ENCODE data around the gene AVEN. TPM values are rescaled to one million over a fixed set of nuclear protein-coding genes. Genes with fewer than 3 reads are reported as not detected.
"Not testable (repeated sequence)": the region's sequence is repeated elsewhere in the genome, so short reads cannot be mapped to it uniquely, and the experiment has no call there.

AVEN gene
- total and polyA plus RNA-seq, 4 donors, result 8.1 to 21.8 (median 17.1) TPM

DNA sequence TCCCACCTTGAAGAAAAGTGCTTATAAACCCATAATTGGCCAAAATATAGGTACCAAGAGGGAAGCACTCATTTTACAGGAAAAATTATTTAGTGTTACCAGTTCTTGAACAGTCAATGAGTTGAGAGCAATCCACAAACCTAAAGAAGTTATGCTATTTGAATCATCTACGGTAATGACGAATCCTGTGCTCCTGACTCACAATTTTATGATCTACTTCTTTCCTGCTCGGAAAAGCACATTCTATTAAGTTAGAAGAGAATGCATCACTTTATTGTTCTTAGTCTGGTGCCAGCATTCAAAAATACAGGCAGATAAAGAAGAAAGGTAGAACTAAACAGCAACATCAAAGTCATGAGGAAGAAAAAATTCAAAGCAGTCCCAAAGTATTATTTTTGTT lies 37.5 kb downstream of the AVEN start:
- Histone ChIP-seq H3K4me1 (ENCODE audit: control insufficient read depth, insufficient read depth, low read length) (no peaks in the 10 kb centered on the region), H3K27ac (ENCODE audit: low read depth, low read length) (no peak overlapping the region), H3K27me3 (ENCODE audit: control insufficient read depth, insufficient read depth, low read length) (no peaks in the 10 kb centered on the region), H3K9me3 (ENCODE audit: control insufficient read depth, insufficient read depth, low read length) (no peaks in the 10 kb centered on the region), H3K36me3 (ENCODE audit: control insufficient read depth, insufficient read depth, low read length) (no peaks in the 10 kb centered on the region), H3K4me3 (ENCODE audit: low read depth, low read length) (no peak overlapping the region)
- no CpG with 5 or more reads among the region's 3 CpGs for WGBS (ENCODE audit: insufficient coverage)
- no peak for DNase-seq (ENCODE audit: low read depth in 4 of 6, low spot score in 6 of 6)

DNA sequence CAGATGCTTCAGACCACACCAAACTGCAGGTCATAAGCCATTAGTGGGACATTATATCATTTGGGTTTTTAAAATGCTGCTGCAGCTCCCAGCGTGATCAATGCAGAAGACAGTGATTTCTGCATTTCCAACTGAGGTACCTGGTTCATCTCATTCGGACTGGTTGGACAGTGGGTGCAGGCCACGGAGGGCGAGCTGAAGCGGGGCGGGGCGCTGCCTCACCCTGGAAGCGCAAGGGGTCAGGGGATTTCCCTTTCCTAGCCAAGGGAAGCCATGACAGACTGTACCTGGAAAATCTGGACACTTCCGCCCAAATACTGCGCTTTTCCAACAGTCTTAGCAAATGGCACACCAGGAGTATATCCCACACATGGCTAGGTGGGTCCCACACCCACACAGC lies 43.3 kb downstream of the AVEN start:
- 97% methylated on average over 10 of the region's 10 CpGs for WGBS (ENCODE audit: insufficient coverage)
- H3K36me3 ChIP-seq (ENCODE audit: control insufficient read depth, insufficient read depth, low read length); DNase-seq (ENCODE audit: low read depth in 4 of 6, low spot score in 6 of 6): not testable (repeated sequence)

DNA sequence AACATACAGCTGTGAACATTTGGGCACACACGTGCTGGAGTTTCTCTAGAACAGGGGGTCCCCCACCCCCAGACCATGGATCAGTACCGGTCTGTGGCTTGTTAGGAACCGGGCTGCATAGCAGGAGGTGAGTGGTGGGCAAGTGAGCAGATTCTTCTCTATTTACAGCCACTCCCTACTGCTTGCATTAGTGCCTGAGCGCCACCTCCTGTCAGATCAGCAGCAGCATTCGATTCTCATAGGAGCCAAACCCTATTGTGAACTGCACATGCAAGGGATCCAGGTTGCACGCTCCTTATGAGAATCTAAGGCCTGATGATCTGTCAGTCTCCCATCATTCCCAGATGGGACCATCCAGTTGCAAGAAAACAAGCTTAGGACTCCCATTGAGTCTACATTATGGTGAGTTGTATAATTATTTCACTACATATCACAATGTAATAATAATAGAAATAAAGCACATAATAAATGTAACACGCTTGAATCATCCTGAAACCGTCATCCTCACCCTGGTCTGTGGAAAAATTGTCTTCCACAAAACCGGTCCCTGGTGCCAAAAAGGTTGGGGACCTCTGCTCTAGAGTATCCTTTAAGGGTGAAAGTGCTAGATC lies 44.9 kb downstream of the AVEN start:
- no peak for DNase-seq (ENCODE audit: low read depth in 4 of 6, low spot score in 6 of 6)
- Histone ChIP-seq H3K27ac (ENCODE audit: low read depth, low read length) (no peak overlapping the region), H3K9me3 (ENCODE audit: control insufficient read depth, insufficient read depth, low read length) (no peaks in the 10 kb centered on the region), H3K4me3 (ENCODE audit: low read depth, low read length) (no peak overlapping the region), H3K4me1 (ENCODE audit: control insufficient read depth, insufficient read depth, low read length) (no peaks in the 10 kb centered on the region), H3K27me3 (ENCODE audit: control insufficient read depth, insufficient read depth, low read length) (no peaks in the 10 kb centered on the region), H3K36me3 (ENCODE audit: control insufficient read depth, insufficient read depth, low read length) (no peaks in the 10 kb centered on the region)
- WGBS (ENCODE audit: insufficient coverage), result 81% methylated on average over 3 of the region's 9 CpGs

More for the DNA sequence above, 43.3 kb downstream of the AVEN start:
- H3K27ac ChIP-seq (ENCODE audit: low read depth, low read length); H3K4me1 ChIP-seq (ENCODE audit: control insufficient read depth, insufficient read depth, low read length); H3K27me3 ChIP-seq (ENCODE audit: control insufficient read depth, insufficient read depth, low read length); H3K4me3 ChIP-seq (ENCODE audit: low read depth, low read length); H3K9me3 ChIP-seq (ENCODE audit: control insufficient read depth, insufficient read depth, low read length): not testable (repeated sequence)

DNA sequence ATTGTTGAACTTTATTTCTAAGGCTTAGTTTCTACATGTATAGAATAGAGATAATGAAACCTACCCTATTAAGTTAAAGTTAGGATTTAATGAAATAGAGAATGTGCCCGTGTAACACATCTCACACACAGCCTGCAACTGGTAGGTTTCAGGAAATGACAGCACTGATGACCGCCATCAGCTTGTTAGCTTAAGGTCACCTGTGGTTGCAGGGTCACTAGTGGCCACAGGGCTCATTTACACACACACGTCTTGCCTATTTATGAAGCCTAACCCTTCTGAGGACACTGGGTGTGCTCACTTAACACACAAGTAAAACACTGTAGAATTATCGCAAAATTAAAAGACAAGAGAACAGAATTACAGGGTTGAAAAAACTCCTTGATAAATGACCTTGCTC lies 50.6 kb downstream of the AVEN start:
- Histone ChIP-seq H3K27me3 (ENCODE audit: control insufficient read depth, insufficient read depth, low read length) (no peaks in the 10 kb centered on the region), H3K9me3 (ENCODE audit: control insufficient read depth, insufficient read depth, low read length) (no peaks in the 10 kb centered on the region), H3K36me3 (ENCODE audit: control insufficient read depth, insufficient read depth, low read length) (no peaks in the 10 kb centered on the region), H3K27ac (ENCODE audit: low read depth, low read length) (no peak overlapping the region), H3K4me1 (ENCODE audit: control insufficient read depth, insufficient read depth, low read length) (no peaks in the 10 kb centered on the region), H3K4me3 (ENCODE audit: low read depth, low read length) (no peak overlapping the region)
- 100% methylated on average over 1 of the region's 4 CpGs for WGBS (ENCODE audit: insufficient coverage)
- DNase-seq (ENCODE audit: low read depth in 4 of 6, low spot score in 6 of 6), result no peak

DNA sequence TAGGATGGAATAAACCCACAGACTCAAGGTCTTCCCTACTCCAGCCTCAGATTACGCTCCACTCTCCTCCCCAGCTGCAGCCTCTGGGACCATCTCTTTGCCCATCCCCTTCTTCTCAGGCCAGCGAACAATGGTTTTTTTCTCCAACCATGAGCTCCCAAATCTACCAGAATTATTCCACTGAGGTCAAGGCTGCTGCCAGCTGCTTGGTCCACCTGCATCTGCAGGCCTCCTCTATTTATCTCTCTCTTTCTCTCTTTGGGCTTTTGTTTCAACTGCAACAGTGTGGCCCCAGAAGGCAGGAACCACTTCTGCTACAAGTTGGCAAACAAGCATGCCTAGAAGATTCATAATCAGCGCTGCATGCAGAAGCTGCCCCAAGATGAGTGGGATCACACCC lies 51.6 kb downstream of the AVEN start:
- 93% methylated on average over 3 of the region's 3 CpGs for WGBS (ENCODE audit: insufficient coverage)
- Histone ChIP-seq H3K9me3 (ENCODE audit: control insufficient read depth, insufficient read depth, low read length) (no peaks in the 10 kb centered on the region), H3K27me3 (ENCODE audit: control insufficient read depth, insufficient read depth, low read length) (no peaks in the 10 kb centered on the region), H3K36me3 (ENCODE audit: control insufficient read depth, insufficient read depth, low read length) (no peaks in the 10 kb centered on the region), H3K4me1 (ENCODE audit: control insufficient read depth, insufficient read depth, low read length) (no peaks in the 10 kb centered on the region), H3K4me3 (ENCODE audit: low read depth, low read length) (no peak overlapping the region), H3K27ac (ENCODE audit: low read depth, low read length) (no peak overlapping the region)
- no peak for DNase-seq (ENCODE audit: low read depth in 4 of 6, low spot score in 6 of 6)

DNA sequence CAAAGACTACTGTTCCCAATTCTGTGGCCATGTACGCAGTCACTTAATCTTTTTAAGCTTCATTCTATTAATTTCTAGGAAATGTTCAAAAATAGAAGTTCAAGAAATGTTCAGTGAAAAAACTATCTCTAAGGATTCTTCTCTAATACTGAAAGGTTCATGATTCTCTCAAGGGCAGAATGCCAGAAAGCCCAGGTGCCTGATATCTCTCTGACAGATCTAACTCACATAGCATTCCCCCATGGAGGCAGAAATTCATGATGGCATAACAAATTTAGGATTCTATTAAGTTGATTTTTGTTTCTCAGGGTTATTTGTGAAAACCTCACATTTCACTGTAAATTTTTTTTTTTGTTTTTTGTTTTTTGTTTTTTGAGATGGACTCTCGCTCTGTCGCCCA lies 53.3 kb downstream of the AVEN start:
- no CpG with 5 or more reads among the region's 3 CpGs for WGBS (ENCODE audit: insufficient coverage)
- no peak overlapping the region for H3K4me3 ChIP-seq (ENCODE audit: low read depth, low read length)

DNA sequence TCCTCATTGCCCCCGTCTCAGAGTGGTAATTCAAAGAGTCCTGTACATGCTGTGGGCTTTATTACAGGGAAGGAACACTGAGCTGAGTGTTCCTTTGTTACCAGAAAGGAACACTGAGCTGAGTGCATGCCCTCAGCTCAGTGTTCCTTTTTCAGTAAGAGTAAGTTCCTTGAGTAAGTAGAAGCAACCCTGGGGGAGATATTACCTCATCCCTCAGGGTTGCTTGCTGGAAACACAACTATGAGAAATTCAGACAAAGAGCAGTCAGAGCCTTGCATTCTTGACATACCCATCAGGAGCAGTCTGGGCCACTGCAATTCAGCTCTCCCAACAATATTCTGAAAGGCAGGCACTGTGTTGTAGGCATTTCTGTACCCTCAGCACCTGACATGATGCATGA lies 53.7 kb downstream of the AVEN start:
- Histone ChIP-seq H3K4me3 (ENCODE audit: low read depth, low read length) (no peak overlapping the region), H3K27ac (ENCODE audit: low read depth, low read length) (no peak overlapping the region), H3K4me1 (ENCODE audit: control insufficient read depth, insufficient read depth, low read length) (no peaks in the 10 kb centered on the region), H3K36me3 (ENCODE audit: control insufficient read depth, insufficient read depth, low read length) (no peaks in the 10 kb centered on the region), H3K27me3 (ENCODE audit: control insufficient read depth, insufficient read depth, low read length) (no peaks in the 10 kb centered on the region), H3K9me3 (ENCODE audit: control insufficient read depth, insufficient read depth, low read length) (no peaks in the 10 kb centered on the region)
- 38% methylated on average over 1 of the region's 1 CpG for WGBS (ENCODE audit: insufficient coverage)
- no peak for DNase-seq (ENCODE audit: low read depth in 4 of 6, low spot score in 6 of 6)

More for the DNA sequence above, 53.3 kb downstream of the AVEN start:
- Histone ChIP-seq H3K36me3 (ENCODE audit: control insufficient read depth, insufficient read depth, low read length) (no peaks in the 10 kb centered on the region), H3K9me3 (ENCODE audit: control insufficient read depth, insufficient read depth, low read length) (no peaks in the 10 kb centered on the region), H3K27ac (ENCODE audit: low read depth, low read length) (no peak overlapping the region), H3K27me3 (ENCODE audit: control insufficient read depth, insufficient read depth, low read length) (no peaks in the 10 kb centered on the region), H3K4me1 (ENCODE audit: control insufficient read depth, insufficient read depth, low read length) (no peaks in the 10 kb centered on the region)
- no peak for DNase-seq (ENCODE audit: low read depth in 4 of 6, low spot score in 6 of 6)

DNA sequence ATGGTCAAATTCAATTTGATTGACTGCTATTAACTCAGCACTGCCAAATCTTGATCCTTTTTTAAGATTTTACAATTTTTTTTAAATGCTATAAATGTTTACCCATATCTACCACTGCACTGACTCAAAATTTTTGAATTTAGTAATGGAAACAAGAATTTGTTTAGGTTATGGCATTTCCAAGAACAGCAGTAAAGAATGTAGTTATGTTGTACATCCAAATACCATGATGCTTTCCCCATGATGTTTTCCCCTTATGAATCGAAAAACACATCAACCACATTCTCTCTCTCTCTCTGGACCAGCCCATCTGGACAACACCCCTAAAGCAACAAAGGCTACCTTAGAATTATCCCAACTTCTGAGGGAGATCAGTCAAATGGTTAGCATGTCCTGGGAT lies 56.5 kb downstream of the AVEN start:
- Histone ChIP-seq H3K4me1 (ENCODE audit: control insufficient read depth, insufficient read depth, low read length) (no peaks in the 10 kb centered on the region), H3K4me3 (ENCODE audit: low read depth, low read length) (no peak overlapping the region), H3K36me3 (ENCODE audit: control insufficient read depth, insufficient read depth, low read length) (no peaks in the 10 kb centered on the region), H3K27me3 (ENCODE audit: control insufficient read depth, insufficient read depth, low read length) (no peaks in the 10 kb centered on the region), H3K27ac (ENCODE audit: low read depth, low read length) (no peak overlapping the region), H3K9me3 (ENCODE audit: control insufficient read depth, insufficient read depth, low read length) (no peaks in the 10 kb centered on the region)
- WGBS (ENCODE audit: insufficient coverage), result 80% methylated on average over 1 of the region's 1 CpG
- DNase-seq (ENCODE audit: low read depth in 4 of 6, low spot score in 6 of 6), result no peak

DNA sequence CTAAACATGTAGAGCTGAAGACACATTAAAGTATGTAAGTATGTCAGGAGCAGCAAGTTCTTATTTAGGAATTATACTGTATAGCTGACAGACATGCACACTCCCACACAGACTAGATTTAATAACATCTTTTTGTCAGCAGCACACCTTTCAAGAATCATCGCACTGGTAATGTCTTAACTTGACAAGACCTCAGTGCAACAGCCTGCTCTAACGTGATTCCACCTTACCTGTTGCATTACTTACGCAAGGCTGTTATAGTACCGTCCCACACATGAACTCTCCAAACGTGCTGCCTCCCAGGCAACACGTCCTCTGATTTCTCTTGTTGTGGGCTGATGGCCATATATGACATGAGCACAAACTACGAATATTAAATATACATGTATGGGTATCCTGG lies 58.8 kb downstream of the AVEN start:
- 96% methylated on average over 2 of the region's 7 CpGs for WGBS (ENCODE audit: insufficient coverage)
- no peak for DNase-seq (ENCODE audit: low read depth in 4 of 6, low spot score in 6 of 6)
- H3K4me1 ChIP-seq (ENCODE audit: control insufficient read depth, insufficient read depth, low read length), result no peaks in the 10 kb centered on the region
- no peaks in the 10 kb centered on the region for H3K9me3 ChIP-seq (ENCODE audit: control insufficient read depth, insufficient read depth, low read length)
- no peak overlapping the region for H3K27ac ChIP-seq (ENCODE audit: low read depth, low read length)
- H3K36me3 ChIP-seq (ENCODE audit: control insufficient read depth, insufficient read depth, low read length), result no peaks in the 10 kb centered on the region
- H3K4me3 ChIP-seq (ENCODE audit: low read depth, low read length), result no peak overlapping the region
- H3K27me3 ChIP-seq (ENCODE audit: control insufficient read depth, insufficient read depth, low read length), result no peaks in the 10 kb centered on the region

DNA sequence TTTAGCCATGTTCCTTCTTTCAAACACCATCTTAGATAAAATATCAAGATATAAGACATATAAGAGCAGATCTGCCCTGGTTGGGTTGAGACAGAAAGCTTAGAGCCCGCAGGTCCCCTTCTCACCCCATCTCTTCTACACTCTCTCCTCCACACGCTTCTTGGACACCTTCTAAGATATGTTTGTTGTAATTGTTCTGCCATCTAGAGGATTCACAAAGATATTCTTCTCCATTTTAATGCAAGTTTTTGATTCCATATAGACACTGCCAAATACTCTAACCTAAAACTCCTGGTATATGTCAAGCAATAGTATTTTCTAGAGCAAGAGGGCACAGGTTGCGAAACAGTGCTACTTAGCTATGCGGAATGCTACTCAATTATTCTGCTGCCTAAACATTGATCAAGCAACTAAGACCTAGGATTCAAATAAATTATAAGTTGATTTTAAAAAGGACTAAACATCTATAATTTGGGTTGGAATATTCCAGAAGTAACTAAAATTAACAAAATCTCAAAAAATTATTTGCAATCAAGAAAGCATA lies 63.9 kb downstream of the AVEN start:
- Histone ChIP-seq H3K4me3 (ENCODE audit: low read depth, low read length) (no peak overlapping the region), H3K4me1 (ENCODE audit: control insufficient read depth, insufficient read depth, low read length) (no peaks in the 10 kb centered on the region), H3K9me3 (ENCODE audit: control insufficient read depth, insufficient read depth, low read length) (no peaks in the 10 kb centered on the region), H3K27ac (ENCODE audit: low read depth, low read length) (no peak overlapping the region), H3K36me3 (ENCODE audit: control insufficient read depth, insufficient read depth, low read length) (no peaks in the 10 kb centered on the region), H3K27me3 (ENCODE audit: control insufficient read depth, insufficient read depth, low read length) (no peaks in the 10 kb centered on the region)
- WGBS (ENCODE audit: insufficient coverage), result no CpG with 5 or more reads among the region's 4 CpGs
- DNase-seq (ENCODE audit: low read depth in 4 of 6, low spot score in 6 of 6), result peak in 2 of 6 donors; percentile 24 to 68
